Liver (tissue), 3 donors: Measurements from ENCODE around the gene UPF1.

Experiments
- ATF3 ChIP-seq: IDR thresholded peaks from 2 replicates; pipeline ENCODE4 v1.6.1; 2016; ENCODE audit warnings: antibody characterized with exemption
- CTCF ChIP-seq: fragments of 150-350 bp; IDR thresholded peaks from 2 replicates; pipeline ENCODE4 v1.5.1; 2017; ENCODE audit warnings: improper control_type of control experiment, low read depth, low read length; ENCODE audit not compliant: missing input control
- EGR1 ChIP-seq, 2 donors: IDR thresholded peaks; 2 replicates each; pipeline ENCODE4 v1.6.1; 2016 to 2018; ENCODE audit warnings: antibody characterized with exemption in 2 of 2, low read depth in 2 of 2
- FOXA1 ChIP-seq: IDR thresholded peaks from 2 replicates; pipeline ENCODE4 v1.6.1; 2016; ENCODE audit warnings: antibody characterized with exemption
- HNF4G ChIP-seq: IDR thresholded peaks from 2 replicates; pipeline ENCODE4 v1.6.1; 2016; ENCODE audit warnings: antibody characterized with exemption
- JUND ChIP-seq, 2 donors: IDR thresholded peaks; 2 replicates each; pipeline ENCODE4 v1.6.1; 2016; ENCODE audit warnings: antibody characterized with exemption in 2 of 2
- MAX ChIP-seq: IDR thresholded peaks from 2 replicates; pipeline ENCODE4 v1.6.1; 2016; ENCODE audit warnings: antibody characterized with exemption
- RAD21 ChIP-seq, 2 donors: IDR thresholded peaks; 2 replicates each; pipeline ENCODE4 v1.6.1; 2016; ENCODE audit warnings: antibody characterized with exemption in 2 of 2, mild to moderate bottlenecking in 2 of 2
- RXRA ChIP-seq, 2 donors: IDR thresholded peaks; 2 replicates each; pipeline ENCODE4 v1.6.1; 2017 to 2018; ENCODE audit warnings: antibody characterized with exemption in 2 of 2, mild to moderate bottlenecking in 1 of 2
- SP1 ChIP-seq: IDR thresholded peaks from 2 replicates; pipeline ENCODE4 v1.6.1; 2018; ENCODE audit warnings: antibody characterized with exemption, mild to moderate bottlenecking
- TAF1 ChIP-seq: conservative IDR thresholded peaks from 2 replicates; pipeline ENCODE4 v1.6.1; 2016; ENCODE audit warnings: antibody characterized with exemption, mild to moderate bottlenecking
- YY1 ChIP-seq: IDR thresholded peaks from 2 replicates; pipeline ENCODE4 v1.6.1; 2016; ENCODE audit warnings: antibody characterized with exemption, mild to moderate bottlenecking
- TF ChIP-seq, protein P1 (sequence below): IDR thresholded peaks from 2 replicates; pipeline ENCODE4 v1.6.1; 2016; ENCODE audit warnings: antibody characterized with exemption, mild to moderate bottlenecking
- TF ChIP-seq, protein P2 (sequence below): IDR thresholded peaks from 2 replicates; pipeline ENCODE4 v1.6.1; 2016; ENCODE audit warnings: antibody characterized with exemption
- donor health status: healthy.
- donor health status: healthy.

DNA sequence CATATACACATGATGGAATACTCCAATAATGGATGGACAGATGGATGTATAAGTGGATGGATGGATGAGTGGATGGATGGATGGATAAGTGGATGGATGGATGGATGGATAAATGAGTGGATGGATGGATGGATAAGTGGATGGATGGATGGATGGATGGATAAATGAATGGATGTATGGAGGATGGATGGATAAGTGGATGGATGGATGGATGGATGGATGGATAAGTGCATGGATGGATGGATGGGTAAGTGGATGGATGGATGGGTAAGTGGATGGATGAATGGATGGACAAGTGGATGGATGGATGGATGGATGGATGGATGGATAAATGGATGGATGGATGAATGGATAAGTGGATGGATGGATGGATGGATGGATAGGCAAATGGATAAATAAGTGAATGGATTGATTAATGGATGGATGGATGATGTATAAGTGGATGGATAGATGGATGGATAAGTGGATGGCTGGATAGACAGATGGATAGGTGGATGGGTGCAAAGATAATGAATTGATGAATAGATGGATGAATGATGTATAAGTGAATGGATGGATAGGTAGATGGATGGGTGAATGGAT lies 32.3 kb upstream of the UPF1 start:
- TF ChIP-seq CTCF, result no peak
- no peak for TF ChIP-seq TAF1
- TF ChIP-seq RAD21 (IDR thresholded peaks at IDR 0.05), result no peak
- TF ChIP-seq MAX, result no peak
- TF ChIP-seq HNF4G, result no peak
- no peak for TF ChIP-seq YY1
- TF ChIP-seq, protein P1, sequence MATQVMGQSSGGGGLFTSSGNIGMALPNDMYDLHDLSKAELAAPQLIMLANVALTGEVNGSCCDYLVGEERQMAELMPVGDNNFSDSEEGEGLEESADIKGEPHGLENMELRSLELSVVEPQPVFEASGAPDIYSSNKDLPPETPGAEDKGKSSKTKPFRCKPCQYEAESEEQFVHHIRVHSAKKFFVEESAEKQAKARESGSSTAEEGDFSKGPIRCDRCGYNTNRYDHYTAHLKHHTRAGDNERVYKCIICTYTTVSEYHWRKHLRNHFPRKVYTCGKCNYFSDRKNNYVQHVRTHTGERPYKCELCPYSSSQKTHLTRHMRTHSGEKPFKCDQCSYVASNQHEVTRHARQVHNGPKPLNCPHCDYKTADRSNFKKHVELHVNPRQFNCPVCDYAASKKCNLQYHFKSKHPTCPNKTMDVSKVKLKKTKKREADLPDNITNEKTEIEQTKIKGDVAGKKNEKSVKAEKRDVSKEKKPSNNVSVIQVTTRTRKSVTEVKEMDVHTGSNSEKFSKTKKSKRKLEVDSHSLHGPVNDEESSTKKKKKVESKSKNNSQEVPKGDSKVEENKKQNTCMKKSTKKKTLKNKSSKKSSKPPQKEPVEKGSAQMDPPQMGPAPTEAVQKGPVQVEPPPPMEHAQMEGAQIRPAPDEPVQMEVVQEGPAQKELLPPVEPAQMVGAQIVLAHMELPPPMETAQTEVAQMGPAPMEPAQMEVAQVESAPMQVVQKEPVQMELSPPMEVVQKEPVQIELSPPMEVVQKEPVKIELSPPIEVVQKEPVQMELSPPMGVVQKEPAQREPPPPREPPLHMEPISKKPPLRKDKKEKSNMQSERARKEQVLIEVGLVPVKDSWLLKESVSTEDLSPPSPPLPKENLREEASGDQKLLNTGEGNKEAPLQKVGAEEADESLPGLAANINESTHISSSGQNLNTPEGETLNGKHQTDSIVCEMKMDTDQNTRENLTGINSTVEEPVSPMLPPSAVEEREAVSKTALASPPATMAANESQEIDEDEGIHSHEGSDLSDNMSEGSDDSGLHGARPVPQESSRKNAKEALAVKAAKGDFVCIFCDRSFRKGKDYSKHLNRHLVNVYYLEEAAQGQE, result no peak
- TF ChIP-seq FOXA1, result no peak
- no peak for TF ChIP-seq SP1
- TF ChIP-seq, protein P2, sequence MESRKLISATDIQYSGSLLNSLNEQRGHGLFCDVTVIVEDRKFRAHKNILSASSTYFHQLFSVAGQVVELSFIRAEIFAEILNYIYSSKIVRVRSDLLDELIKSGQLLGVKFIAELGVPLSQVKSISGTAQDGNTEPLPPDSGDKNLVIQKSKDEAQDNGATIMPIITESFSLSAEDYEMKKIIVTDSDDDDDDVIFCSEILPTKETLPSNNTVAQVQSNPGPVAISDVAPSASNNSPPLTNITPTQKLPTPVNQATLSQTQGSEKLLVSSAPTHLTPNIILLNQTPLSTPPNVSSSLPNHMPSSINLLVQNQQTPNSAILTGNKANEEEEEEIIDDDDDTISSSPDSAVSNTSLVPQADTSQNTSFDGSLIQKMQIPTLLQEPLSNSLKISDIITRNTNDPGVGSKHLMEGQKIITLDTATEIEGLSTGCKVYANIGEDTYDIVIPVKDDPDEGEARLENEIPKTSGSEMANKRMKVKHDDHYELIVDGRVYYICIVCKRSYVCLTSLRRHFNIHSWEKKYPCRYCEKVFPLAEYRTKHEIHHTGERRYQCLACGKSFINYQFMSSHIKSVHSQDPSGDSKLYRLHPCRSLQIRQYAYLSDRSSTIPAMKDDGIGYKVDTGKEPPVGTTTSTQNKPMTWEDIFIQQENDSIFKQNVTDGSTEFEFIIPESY, result no peak
- TF ChIP-seq EGR1 (IDR thresholded peaks at IDR 0.05; ENCODE audit: low read depth in 2 of 2), result no peak
- no peak for TF ChIP-seq RXRA (IDR thresholded peaks at IDR 0.05)
- no peak for TF ChIP-seq JUND (IDR thresholded peaks at IDR 0.05)
- TF ChIP-seq ATF3, result no peak
